GM13976 (cell line): ENCODE results near the gene BICDL2.

ENCODE experiments used
- DNase-seq: peaks from one replicate; pipeline ENCODE4 v3.0.0; 2012; ENCODE audit warnings: low spot score
- in situ Hi-C: fragments of 300-500 bp; cut with MboI; formaldehyde crosslinking; loops from one replicate; pipeline ENCODE4 v1.12.0; 2022; ENCODE audit warnings: low sequenced_read_pairs, mixed read lengths, inconsistent platforms; ENCODE audit not compliant: unreplicated experiment
- TF ChIP-seq, protein P1 (sequence below): IDR thresholded peaks from 2 replicates; pipeline ENCODE4 v1.5.1; 2012; ENCODE audit warnings: borderline replicate concordance, mild to moderate bottlenecking; ENCODE audit not compliant: insufficient read depth; ENCODE audit errors: extremely low read depth, missing control alignments, control extremely low read depth

Gene BICDL2

GRCh38 chr16:3014971-3015370 lies 21.8 kb downstream of the BICDL2 start:
- in situ Hi-C loops: no loop called here
- TF ChIP-seq, protein P1, sequence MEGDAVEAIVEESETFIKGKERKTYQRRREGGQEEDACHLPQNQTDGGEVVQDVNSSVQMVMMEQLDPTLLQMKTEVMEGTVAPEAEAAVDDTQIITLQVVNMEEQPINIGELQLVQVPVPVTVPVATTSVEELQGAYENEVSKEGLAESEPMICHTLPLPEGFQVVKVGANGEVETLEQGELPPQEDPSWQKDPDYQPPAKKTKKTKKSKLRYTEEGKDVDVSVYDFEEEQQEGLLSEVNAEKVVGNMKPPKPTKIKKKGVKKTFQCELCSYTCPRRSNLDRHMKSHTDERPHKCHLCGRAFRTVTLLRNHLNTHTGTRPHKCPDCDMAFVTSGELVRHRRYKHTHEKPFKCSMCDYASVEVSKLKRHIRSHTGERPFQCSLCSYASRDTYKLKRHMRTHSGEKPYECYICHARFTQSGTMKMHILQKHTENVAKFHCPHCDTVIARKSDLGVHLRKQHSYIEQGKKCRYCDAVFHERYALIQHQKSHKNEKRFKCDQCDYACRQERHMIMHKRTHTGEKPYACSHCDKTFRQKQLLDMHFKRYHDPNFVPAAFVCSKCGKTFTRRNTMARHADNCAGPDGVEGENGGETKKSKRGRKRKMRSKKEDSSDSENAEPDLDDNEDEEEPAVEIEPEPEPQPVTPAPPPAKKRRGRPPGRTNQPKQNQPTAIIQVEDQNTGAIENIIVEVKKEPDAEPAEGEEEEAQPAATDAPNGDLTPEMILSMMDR: no peak
- no peak for DNase-seq

DNA sequence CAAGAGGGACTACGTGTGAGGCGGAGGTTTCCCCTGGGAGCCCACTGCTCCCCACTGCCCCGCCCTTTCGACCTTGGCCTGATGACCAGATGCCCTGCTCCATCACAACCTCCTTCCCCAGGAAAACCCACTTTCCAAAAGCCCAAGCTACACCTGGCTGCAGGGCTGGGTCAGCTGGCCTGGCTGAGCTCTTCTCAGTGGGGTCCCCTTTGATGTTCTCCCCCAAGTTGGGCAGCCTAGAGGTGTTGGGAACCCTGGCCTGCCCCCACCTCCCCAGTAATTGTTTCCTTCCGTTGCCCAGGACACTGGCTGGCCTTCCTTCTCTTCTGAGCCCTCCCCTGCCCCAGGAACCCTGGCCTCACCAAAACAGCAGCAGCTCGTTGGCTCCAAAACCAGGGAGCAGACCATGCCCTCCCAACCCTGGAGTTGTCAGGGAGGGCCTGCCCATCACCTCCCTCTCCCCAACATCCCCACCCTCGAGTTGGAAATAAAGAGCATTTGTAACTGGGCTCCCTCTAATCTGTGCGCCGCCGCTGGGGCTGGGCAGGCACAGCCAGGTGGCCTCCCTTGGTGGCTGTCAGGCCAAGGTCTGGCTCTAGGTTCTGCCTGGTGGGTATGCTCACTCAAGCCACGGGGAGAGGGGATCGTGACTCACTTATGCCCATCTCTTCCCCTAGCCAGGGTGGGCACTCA lies 22.6 kb downstream of the BICDL2 start:
- in situ Hi-C loops: no loop called here
- TF ChIP-seq, protein P1: no peak
- DNase-seq: no peak

DNA sequence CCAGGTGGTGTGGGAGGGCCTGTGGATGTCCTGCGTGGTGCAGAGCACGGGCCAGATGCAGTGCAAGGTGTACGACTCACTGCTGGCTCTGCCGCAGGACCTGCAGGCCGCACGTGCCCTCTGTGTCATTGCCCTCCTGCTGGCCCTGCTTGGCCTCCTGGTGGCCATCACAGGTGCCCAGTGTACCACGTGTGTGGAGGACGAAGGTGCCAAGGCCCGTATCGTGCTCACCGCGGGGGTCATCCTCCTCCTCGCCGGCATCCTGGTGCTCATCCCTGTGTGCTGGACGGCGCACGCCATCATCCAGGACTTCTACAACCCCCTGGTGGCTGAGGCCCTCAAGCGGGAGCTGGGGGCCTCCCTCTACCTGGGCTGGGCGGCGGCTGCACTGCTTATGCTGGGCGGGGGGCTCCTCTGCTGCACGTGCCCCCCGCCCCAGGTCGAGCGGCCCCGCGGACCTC lies 23.2 kb downstream of the BICDL2 start:
- no peak for DNase-seq
- in situ Hi-C loops: no loop called here
- TF ChIP-seq, protein P1: no peak

DNA sequence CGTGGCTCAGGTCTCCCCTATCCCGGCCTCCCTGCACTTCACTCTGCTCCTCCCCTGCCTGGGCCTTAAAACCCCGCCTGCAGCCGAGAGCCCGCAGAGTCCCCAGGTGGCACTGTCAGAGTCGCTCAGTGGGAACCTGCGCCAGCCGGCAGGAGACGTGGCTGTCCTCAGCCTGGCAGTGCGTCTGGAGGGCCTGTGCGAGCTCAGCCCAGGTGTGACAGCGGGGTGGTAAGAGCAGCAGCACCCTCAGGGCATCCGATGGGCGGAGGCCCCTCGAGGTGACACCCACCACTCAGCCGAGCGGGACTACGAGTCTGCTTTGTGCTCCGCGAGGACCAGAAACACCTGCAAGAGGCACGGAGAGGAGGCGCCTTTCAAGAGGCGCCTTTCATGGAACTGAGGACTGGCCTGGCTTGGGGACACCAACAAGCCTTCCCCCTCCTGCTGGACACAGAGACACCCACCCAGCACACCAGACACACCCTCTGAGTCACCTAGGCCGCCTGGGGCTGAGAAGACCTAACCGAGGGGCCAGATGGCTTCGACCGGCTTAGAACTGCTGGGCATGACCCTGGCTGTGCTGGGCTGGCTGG lies 23.8 kb downstream of the BICDL2 start, which contains the start of gene CLDN9:
TSS of gene CLDN9 (plus strand) at position 96 of the 593 bp plus-strand sequence. CDS start at position 536, 440 bp downstream.
- in situ Hi-C loops: no loop called here
- no peak for DNase-seq
- TF ChIP-seq, protein P1: no peak

DNA sequence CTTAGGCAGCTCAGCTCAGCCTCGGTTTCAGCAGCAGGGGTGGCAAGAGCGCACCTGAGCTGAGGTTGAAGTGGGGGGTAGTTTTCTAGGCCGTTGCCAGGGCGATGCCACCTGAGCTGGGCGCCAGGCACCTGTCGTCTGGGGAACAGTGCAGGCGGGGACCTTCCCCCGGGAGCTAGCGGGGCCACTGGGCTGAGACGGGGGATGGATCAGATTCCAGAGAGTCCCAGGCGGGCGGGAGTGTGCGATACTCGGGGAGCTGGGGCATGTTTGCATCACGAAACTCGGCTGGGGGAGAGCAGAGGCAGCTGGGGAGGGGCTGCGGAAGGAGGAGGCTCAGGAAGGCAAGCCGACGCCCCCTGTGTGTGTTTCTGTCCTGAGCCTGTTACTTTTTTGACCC lies 24.5 kb downstream of the BICDL2 start:
- TF ChIP-seq, protein P1: no peak
- DNase-seq: no peak
- in situ Hi-C loops: no loop called here

DNA sequence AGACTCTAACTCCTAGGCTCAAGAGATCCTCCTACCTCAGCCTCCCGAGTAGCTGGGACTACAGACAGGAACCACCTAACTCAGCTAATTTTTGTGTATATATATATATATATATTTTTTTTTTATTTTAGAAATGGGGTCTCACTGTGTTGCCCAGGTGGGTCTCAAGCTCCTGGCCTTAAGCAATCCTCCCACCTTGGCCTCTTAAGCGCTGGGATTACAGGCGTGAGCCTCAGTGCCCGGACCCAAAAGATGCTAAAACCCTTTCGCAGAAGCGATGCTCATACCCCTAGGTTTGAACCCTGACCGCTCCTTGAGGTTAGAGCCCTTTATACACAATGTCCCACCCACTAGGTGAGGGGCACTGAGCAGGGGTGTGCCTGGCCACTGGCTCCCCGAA lies 26.2 kb downstream of the BICDL2 start:
- TF ChIP-seq, protein P1: no peak
- in situ Hi-C loops: no loop called here
- no peak for DNase-seq
